K562 (cell line): ENCODE results near the gene MFSD11. TPM values are rescaled to one million over a fixed set of nuclear protein-coding genes. Genes with fewer than 3 reads are reported as not detected.

Experiments used
- ATAC-seq: fragments of 200-7000 bp; cut with Tn5 transposase; 3 replicates; pipeline ENCODE4 v1.9.1; 2020; ENCODE audit warnings: moderate library complexity
- BruUV-seq: library from RNA; stranded (reverse); fragments of 400-500 nt; replicated peaks from 2 replicates; lab custom pipeline; 2021; lab: Mats Ljungman, UMichigan
- CTCF ChIA-PET: fragments of 300-600 bp; formaldehyde crosslinking; extraction: SDS; loops from one replicate; lab custom pipeline; 2021; ENCODE audit warnings: low intra/inter-chr PET ratio; lab: Yijun Ruan, JAX
- POLR2A ChIA-PET: fragments of 300-600, 350-650 bp; sonication (Branson Sonifier 250); formaldehyde crosslinking; extraction: SDS; loops from one replicate; lab custom pipeline; 2021; ENCODE audit warnings: antibody characterized with exemption, inconsistent platforms; lab: Yijun Ruan, JAX
- DNase-seq, 4 experiments: peaks; one replicate each; pipeline versions ENCODE4 v3.0.0 to v3.0.0-alpha.2; 2011 to 2018; ENCODE audit warnings: low spot score in 3 of 4, mixed read lengths in 3 of 4; ENCODE audit errors: extremely low read depth in 1 of 4
- FAIRE-seq: peaks from 2 replicates; lab custom pipeline; 2011; peaks lifted over from hg19 to GRCh38; lab: Jason Lieb, UNC
- H2AFZ ChIP-seq: 2 replicates; pipeline ENCODE4 v1.6.0; 2011; ENCODE audit warnings: low read depth, low read length, control low read depth, inconsistent platforms
- H3K27ac ChIP-seq: fragments of 200-600 bp; 3 replicates; pipeline ENCODE4 v1.8.0; 2011; ENCODE audit warnings: low read depth, mild to moderate bottlenecking, control low read depth, inconsistent platforms, low read length, moderate library complexity, mixed read lengths; ENCODE audit errors: extremely low read depth
- H3K27me3 ChIP-seq, 2 experiments: fragments of 300-600 bp in 1 of 2; 2 replicates in 1 of 2; 3 replicates in 1 of 2; pipeline versions ENCODE4 v1.6.0 to v1.8.0; 2011; ENCODE audit warnings: inconsistent platforms in 2 of 2, low read length in 2 of 2, mild to moderate bottlenecking in 1 of 2, mixed read lengths in 1 of 2, moderate library complexity in 1 of 2; ENCODE audit not compliant: control insufficient read depth in 2 of 2, insufficient read depth in 2 of 2
- H3K36me3 ChIP-seq: fragments of 300-600 bp; 3 replicates; pipeline ENCODE4 v1.8.0; 2011; ENCODE audit warnings: mild to moderate bottlenecking, low read length, inconsistent platforms; ENCODE audit not compliant: control insufficient read depth, insufficient read depth
- H3K4me1 ChIP-seq, 2 experiments: fragments of 200-600 bp in 1 of 2; replicated peaks in 1 of 2; 2 replicates in 1 of 2; 3 replicates in 1 of 2; pipeline versions ENCODE4 v1.5.1 to v1.8.0; 2011; ENCODE audit warnings: inconsistent platforms in 2 of 2, low read length in 2 of 2, mild to moderate bottlenecking in 1 of 2, mixed read lengths in 1 of 2, moderate library complexity in 1 of 2; ENCODE audit not compliant: control insufficient read depth in 2 of 2, insufficient read depth in 2 of 2
- H3K4me2 ChIP-seq: 2 replicates; pipeline ENCODE4 v1.6.1; 2011; ENCODE audit warnings: low read length, control low read depth, inconsistent platforms, mixed read lengths; ENCODE audit not compliant: insufficient read depth
- H3K4me3 ChIP-seq: fragments of 200-600 bp; sonication (generic), shearing (Covaris generic); 2 replicates; pipeline ENCODE4 v1.5.1; 2016; ENCODE audit warnings: control low read depth, inconsistent platforms
- H3K79me2 ChIP-seq: fragments of 200-600 bp; 3 replicates; pipeline ENCODE4 v1.8.0; 2011; ENCODE audit warnings: low read length, inconsistent platforms; ENCODE audit not compliant: control insufficient read depth, insufficient read depth
- H3K9ac ChIP-seq, 2 experiments: 2 replicates each; pipeline versions ENCODE4 v1.6.0 to v1.6.1; 2011; ENCODE audit warnings: low read depth in 2 of 2, low read length in 2 of 2, control low read depth in 1 of 2, inconsistent platforms in 1 of 2, mild to moderate bottlenecking in 1 of 2, mixed read lengths in 1 of 2; ENCODE audit not compliant: insufficient read depth in 1 of 2
- H3K9me1 ChIP-seq: one replicate; pipeline ENCODE4 v1.6.0; 2011; ENCODE audit warnings: inconsistent platforms, mild to moderate bottlenecking, low read length, moderate library complexity; ENCODE audit not compliant: control insufficient read depth, insufficient read depth
- H3K9me3 ChIP-seq: replicated peaks from 2 replicates; pipeline ENCODE4 v1.5.1; 2011; ENCODE audit warnings: low read depth, low read length, inconsistent platforms; ENCODE audit not compliant: control insufficient read depth, insufficient read depth
- H4K20me1 ChIP-seq: replicated peaks from 2 replicates; pipeline ENCODE4 v1.6.1; 2011; ENCODE audit warnings: low read length, inconsistent platforms, mixed read lengths; ENCODE audit not compliant: control insufficient read depth, insufficient read depth
- CEBPB ChIP-seq: fragments of 450-650 bp; IDR thresholded peaks from 2 replicates; pipeline ENCODE4 v1.6.1; 2016; ENCODE audit warnings: missing genetic modification characterization, missing compliant biosample characterization
- FOXJ2 ChIP-seq: fragments of 200-800 bp; sonication (Bioruptor generic); IDR thresholded peaks from 2 replicates; pipeline ENCODE4 v1.6.1; 2016; ENCODE audit warnings: missing genetic modification characterization, missing compliant biosample characterization
- HNRNPH1 ChIP-seq: fragments of 200-400 bp; formaldehyde crosslinking; optimal IDR thresholded peaks from 2 replicates; pipeline ENCODE3; 2017; ENCODE audit warnings: low read depth, mild to moderate bottlenecking, low read length, moderate library complexity
- POLR2AphosphoS5 ChIP-seq: IDR thresholded peaks from 2 replicates; pipeline ENCODE4 v1.6.1; 2011; ENCODE audit warnings: mild to moderate bottlenecking, low read depth, low read length, moderate library complexity; ENCODE audit not compliant: control insufficient read depth, insufficient read depth
- SMAD3 ChIP-seq: fragments of 450-650 bp; formaldehyde crosslinking; conservative IDR thresholded peaks from 2 replicates; pipeline ENCODE4 v1.4.0; 2020; ENCODE audit warnings: mild to moderate bottlenecking
- SRSF1 ChIP-seq: fragments of 200-400 bp; formaldehyde crosslinking; IDR thresholded peaks from 2 replicates; pipeline ENCODE4 v1.6.1; 2017; ENCODE audit warnings: mild to moderate bottlenecking, low read depth, low read length, moderate library complexity
- STAG1 ChIP-seq: sonication (generic); formaldehyde crosslinking; IDR thresholded peaks from 2 replicates; pipeline ENCODE4 v1.5.0; 2020; ENCODE audit warnings: missing genetic modification reagents, borderline replicate concordance
- TARDBP ChIP-seq: fragments of 450-650 bp; IDR thresholded peaks from 2 replicates; pipeline ENCODE4 v1.6.1; 2016
- ZKSCAN3 ChIP-seq: fragments of 250-450 bp; sonication (Bioruptor Pico); IDR thresholded peaks from 2 replicates; pipeline ENCODE4 v1.4.0; 2020
- ZNF431 ChIP-seq: sonication (generic); formaldehyde crosslinking; IDR thresholded peaks from 2 replicates; pipeline ENCODE4 v1.8.0; 2022; ENCODE audit warnings: mild to moderate bottlenecking, missing genetic modification reagents
- ZNF778 ChIP-seq: fragments of 450-650 bp; formaldehyde crosslinking; IDR thresholded peaks from 2 replicates; pipeline ENCODE4 v1.4.0; 2020; ENCODE audit warnings: mild to moderate bottlenecking, moderate library complexity
- ZSCAN32 ChIP-seq: fragments of 450-650 bp; formaldehyde crosslinking; IDR thresholded peaks from 2 replicates; pipeline ENCODE4 v1.4.0; 2020; ENCODE audit warnings: mild to moderate bottlenecking, moderate library complexity
- WGBS: fragments of 100-300 bp; shearing (Covaris generic); methylation state at CpG from one replicate; pipeline ENCODE4 v1.1.6; 2016; ENCODE audit warnings: low coverage, mixed read lengths; ENCODE audit not compliant: insufficient coverage; ENCODE audit errors: missing lambda C conversion rate; 5-methylcytosine and 5-hydroxymethylcytosine counted together
- in situ Hi-C: fragments of 300-500 bp; cut with MboI; formaldehyde crosslinking; loops from 4 replicates; pipeline ENCODE4 v1.15.0; 2018; ENCODE audit warnings: inconsistent platforms, mixed read lengths
- intact Hi-C: fragments of 100-400 bp; cut with micrococcal nuclease; formaldehyde crosslinking; loops from 2 replicates; pipeline ENCODE4 v1.14.2; 2022
- polyA plus RNA-seq, 8 experiments: library from polyadenylated mRNA; depleted of rRNA in 4 of 8; stranded (reverse) in 5 of 8; unstranded in 3 of 8; fragments of >200 nt; fragmentation: Nextera tagmentation in 2 of 8; fragmentation: Illumina TruSeq in 1 of 8; extraction: Ambion mirVana in 2 of 8; extraction: Trizol in 1 of 8; gene quantifications; 2 replicates each; pipeline versions ENCODE4 v1.2.1 to v1.2.3, GENCODE V29; 2011 to 2014; ENCODE audit warnings: inconsistent platforms in 1 of 8, missing spikeins in 1 of 8
- total RNA-seq, 7 experiments: library from RNA; depleted of rRNA in 6 of 7; stranded (reverse); fragments of >200 nt in 6 of 7; fragmentation: Illumina TruSeq in 2 of 7; extraction: Trizol in 2 of 7; gene quantifications; 2 replicates each; pipeline versions ENCODE4 v1.2.1 to v1.2.3, GENCODE V29; 2011 to 2021; ENCODE audit warnings: low replicate concordance in 1 of 7
- TF ChIP-seq, protein P1 (sequence below): fragments of 450-650 bp; IDR thresholded peaks from 2 replicates; pipeline ENCODE4 v1.6.1; 2014; ENCODE audit warnings: low read depth, mild to moderate bottlenecking, moderate library complexity, borderline replicate concordance
- TF ChIP-seq, protein P2 (sequence below): fragments of 450-650 bp; formaldehyde crosslinking; IDR thresholded peaks from 2 replicates; pipeline ENCODE4 v1.4.0; 2020; ENCODE audit warnings: mild to moderate bottlenecking, moderate library complexity
- TF ChIP-seq, protein P3 (sequence below), 2 experiments: fragments of 250-450 bp in 1 of 2; fragments of 450-650 bp in 1 of 2; sonication (Bioruptor Pico) in 1 of 2; IDR thresholded peaks; 2 replicates each; pipeline versions ENCODE4 v1.6.1 to v1.8.0; 2016 to 2021; ENCODE audit warnings: mild to moderate bottlenecking in 2 of 2, moderate library complexity in 2 of 2, missing compliant biosample characterization in 1 of 2, missing genetic modification characterization in 1 of 2
- TF ChIP-seq, protein P4 (sequence below), 3 experiments: IDR thresholded peaks in 2 of 3; conservative IDR thresholded peaks in 1 of 3; 2 replicates each; pipeline ENCODE4 v1.5.1; 2011 to 2012; ENCODE audit warnings: low read length in 3 of 3, mild to moderate bottlenecking in 3 of 3, control low read depth in 2 of 3, improper control_type of control experiment in 1 of 3, inconsistent platforms in 1 of 3, low read depth in 1 of 3, mixed read lengths in 1 of 3, moderate library complexity in 1 of 3; ENCODE audit not compliant: insufficient read depth in 2 of 3

The MFSD11 gene
- total and polyA plus RNA-seq, 9 of the 15 experiments (the other 6 are each of a cell fraction or from before 2014, with no cell fraction given), result 14.4 to 24.5 (median 19.9) TPM

DNA sequence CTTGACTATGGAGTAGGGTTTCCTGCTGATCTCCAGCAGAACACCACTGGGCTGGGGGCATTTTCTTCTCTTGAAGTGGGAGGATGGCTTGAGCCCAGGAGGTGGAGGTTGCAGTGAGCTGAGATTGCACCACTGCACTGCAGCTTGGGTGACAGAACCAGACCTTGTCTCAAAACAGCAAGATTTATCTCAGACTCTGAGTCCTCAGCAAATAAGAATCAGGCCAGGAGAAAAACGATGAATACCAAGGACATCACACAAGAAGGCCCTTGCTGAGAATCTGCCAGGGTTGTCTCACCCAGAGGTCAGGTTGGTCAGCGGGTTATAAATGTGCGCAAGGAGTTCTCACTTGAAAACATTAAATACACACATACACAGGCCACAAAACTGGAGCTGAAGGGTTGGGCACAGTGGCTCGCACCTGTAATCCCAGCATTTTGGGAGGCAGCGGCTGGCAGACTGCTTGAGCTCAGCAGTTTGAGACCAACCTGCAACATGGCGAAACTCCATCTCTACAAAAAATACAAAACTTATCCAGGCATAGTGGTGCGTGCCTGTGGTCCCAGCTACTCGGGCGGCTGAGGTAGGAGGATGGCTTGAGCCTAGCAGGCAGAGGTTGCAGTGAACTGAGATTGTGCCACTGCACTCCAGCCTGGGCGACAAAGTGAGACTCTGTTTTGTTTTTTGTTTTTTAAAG is 34.8 kb upstream of the MFSD11 start:
- Histone ChIP-seq H3K36me3 (no peaks in the 10 kb centered on the region), H3K4me1 (peaks cover 0 to 27% of the 10 kb centered on the region in 2 experiments; a peak in 3 of 5 replicates), H3K4me2 (no peak overlapping the region), H3K9ac (no peak overlapping the region), H3K9me3 (no peaks in the 10 kb centered on the region), H3K27ac (no peak overlapping the region), H3K9me1 (no peaks in the 10 kb centered on the region), H3K4me3 (no peak overlapping the region), H2AFZ (no peak overlapping the region), H3K27me3 (no peaks in the 10 kb centered on the region), H4K20me1 (peaks cover 5% of the 10 kb centered on the region; the same call in 1 of the 2 replicates), H3K79me2 (no peaks in the 10 kb centered on the region)
- intact Hi-C loops, result no loop called here
- CTCF ChIA-PET, result no interaction called here
- ATAC-seq (no peak), DNase-seq (no peak), FAIRE-seq (no peak)
- POLR2A ChIA-PET, result interaction anchor here (0.6 to 1.4 kb wide), 5 partner anchors 12 to 434 kb away, joined by 3 to 5 read pairs (median 3); partner anchors contain the start of genes JMJD6 and METTL23
- 72% methylated on average over 10 of the region's 10 CpGs for WGBS
- in situ Hi-C loops, result no loop called here
- BruUV-seq, result no TSS peak
- no peak for TF ChIP-seq POLR2AphosphoS5
- no peak for TF ChIP-seq ZNF431 (CRISPR knock-in tag)
- TF ChIP-seq ZNF778 (CRISPR knock-in tag), result no peak
- TF ChIP-seq, protein P1, sequence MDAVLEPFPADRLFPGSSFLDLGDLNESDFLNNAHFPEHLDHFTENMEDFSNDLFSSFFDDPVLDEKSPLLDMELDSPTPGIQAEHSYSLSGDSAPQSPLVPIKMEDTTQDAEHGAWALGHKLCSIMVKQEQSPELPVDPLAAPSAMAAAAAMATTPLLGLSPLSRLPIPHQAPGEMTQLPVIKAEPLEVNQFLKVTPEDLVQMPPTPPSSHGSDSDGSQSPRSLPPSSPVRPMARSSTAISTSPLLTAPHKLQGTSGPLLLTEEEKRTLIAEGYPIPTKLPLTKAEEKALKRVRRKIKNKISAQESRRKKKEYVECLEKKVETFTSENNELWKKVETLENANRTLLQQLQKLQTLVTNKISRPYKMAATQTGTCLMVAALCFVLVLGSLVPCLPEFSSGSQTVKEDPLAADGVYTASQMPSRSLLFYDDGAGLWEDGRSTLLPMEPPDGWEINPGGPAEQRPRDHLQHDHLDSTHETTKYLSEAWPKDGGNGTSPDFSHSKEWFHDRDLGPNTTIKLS, result no peak
- TF ChIP-seq STAG1 (CRISPR knock-in tag), result no peak
- TF ChIP-seq SMAD3 (CRISPR knock-in tag), result no peak
- TF ChIP-seq, protein P2, sequence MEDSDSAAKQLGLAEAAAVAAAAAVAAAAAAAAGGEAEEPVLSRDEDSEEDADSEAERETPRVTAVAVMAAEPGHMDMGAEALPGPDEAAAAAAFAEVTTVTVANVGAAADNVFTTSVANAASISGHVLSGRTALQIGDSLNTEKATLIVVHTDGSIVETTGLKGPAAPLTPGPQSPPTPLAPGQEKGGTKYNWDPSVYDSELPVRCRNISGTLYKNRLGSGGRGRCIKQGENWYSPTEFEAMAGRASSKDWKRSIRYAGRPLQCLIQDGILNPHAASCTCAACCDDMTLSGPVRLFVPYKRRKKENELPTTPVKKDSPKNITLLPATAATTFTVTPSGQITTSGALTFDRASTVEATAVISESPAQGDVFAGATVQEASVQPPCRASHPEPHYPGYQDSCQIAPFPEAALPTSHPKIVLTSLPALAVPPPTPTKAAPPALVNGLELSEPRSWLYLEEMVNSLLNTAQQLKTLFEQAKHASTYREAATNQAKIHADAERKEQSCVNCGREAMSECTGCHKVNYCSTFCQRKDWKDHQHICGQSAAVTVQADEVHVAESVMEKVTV (CRISPR knock-in tag), result no peak
- no peak for TF ChIP-seq FOXJ2 (tag)
- TF ChIP-seq ZKSCAN3, result no peak
- TF ChIP-seq, protein P3, sequence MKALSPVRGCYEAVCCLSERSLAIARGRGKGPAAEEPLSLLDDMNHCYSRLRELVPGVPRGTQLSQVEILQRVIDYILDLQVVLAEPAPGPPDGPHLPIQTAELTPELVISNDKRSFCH (CRISPR knock-in tag; IDR thresholded peaks at IDR 0.05), result no peak
- TF ChIP-seq, protein P3 (tag; IDR thresholded peaks at IDR 0.05), result no peak
- TF ChIP-seq, protein P4, sequence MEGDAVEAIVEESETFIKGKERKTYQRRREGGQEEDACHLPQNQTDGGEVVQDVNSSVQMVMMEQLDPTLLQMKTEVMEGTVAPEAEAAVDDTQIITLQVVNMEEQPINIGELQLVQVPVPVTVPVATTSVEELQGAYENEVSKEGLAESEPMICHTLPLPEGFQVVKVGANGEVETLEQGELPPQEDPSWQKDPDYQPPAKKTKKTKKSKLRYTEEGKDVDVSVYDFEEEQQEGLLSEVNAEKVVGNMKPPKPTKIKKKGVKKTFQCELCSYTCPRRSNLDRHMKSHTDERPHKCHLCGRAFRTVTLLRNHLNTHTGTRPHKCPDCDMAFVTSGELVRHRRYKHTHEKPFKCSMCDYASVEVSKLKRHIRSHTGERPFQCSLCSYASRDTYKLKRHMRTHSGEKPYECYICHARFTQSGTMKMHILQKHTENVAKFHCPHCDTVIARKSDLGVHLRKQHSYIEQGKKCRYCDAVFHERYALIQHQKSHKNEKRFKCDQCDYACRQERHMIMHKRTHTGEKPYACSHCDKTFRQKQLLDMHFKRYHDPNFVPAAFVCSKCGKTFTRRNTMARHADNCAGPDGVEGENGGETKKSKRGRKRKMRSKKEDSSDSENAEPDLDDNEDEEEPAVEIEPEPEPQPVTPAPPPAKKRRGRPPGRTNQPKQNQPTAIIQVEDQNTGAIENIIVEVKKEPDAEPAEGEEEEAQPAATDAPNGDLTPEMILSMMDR (IDR thresholded peaks at IDR 0.05 in 2 of 3, conservative IDR thresholded peaks at IDR 0.05 in 1 of 3; ENCODE audit: insufficient read depth in 2 of 3, low read depth in 1 of 3, low read length in 3 of 3), result no peak
- TF ChIP-seq HNRNPH1, result no peak
- no peak for TF ChIP-seq TARDBP
- no peak for TF ChIP-seq ZSCAN32 (CRISPR knock-in tag)
- TF ChIP-seq CEBPB (tag), result no peak
- TF ChIP-seq SRSF1, result no peak
